ENCODE measurements around the gene SFXN5.

Gene SFXN5

GRCh38 chr2:73007991-73008765 lies 63.3 kb downstream of the SFXN5 start:
- no peak for DNase-seq
- H3K27ac Mint-ChIP-seq, result no peak overlapping the region

GRCh38 chr2:73006969-73007710 lies 64.4 kb downstream of the SFXN5 start:
- DNase-seq, result no peak
- H3K36me3 Mint-ChIP-seq (ENCODE audit: low read depth), result no peaks in the 10 kb centered on the region
- no peak overlapping the region for H3K27ac Mint-ChIP-seq
- no peaks in the 10 kb centered on the region for H3K4me1 Mint-ChIP-seq (ENCODE audit: low read depth)
- H3K27me3 Mint-ChIP-seq, result no peaks in the 10 kb centered on the region
- H3K9me3 Mint-ChIP-seq, result no peaks in the 10 kb centered on the region
- H3K4me3 Mint-ChIP-seq, result no peak overlapping the region

More at GRCh38 chr2:73007991-73008765, 63.3 kb downstream of the SFXN5 start:
- no peaks in the 10 kb centered on the region for H3K27me3 Mint-ChIP-seq
- no peaks in the 10 kb centered on the region for H3K4me1 Mint-ChIP-seq (ENCODE audit: low read depth)
- no peaks in the 10 kb centered on the region for H3K36me3 Mint-ChIP-seq (ENCODE audit: low read depth)
- no peak overlapping the region for H3K4me3 Mint-ChIP-seq
- no peaks in the 10 kb centered on the region for H3K9me3 Mint-ChIP-seq

- no peaks in the 10 kb centered on the region for H3K9me3 Mint-ChIP-seq
- H3K36me3 Mint-ChIP-seq (ENCODE audit: low read depth), result no peaks in the 10 kb centered on the region
- DNase-seq, result no peak
- no peaks in the 10 kb centered on the region for H3K27me3 Mint-ChIP-seq
- no peak overlapping the region for H3K4me3 Mint-ChIP-seq
- no peaks in the 10 kb centered on the region for H3K4me1 Mint-ChIP-seq (ENCODE audit: low read depth)
- H3K27ac Mint-ChIP-seq, result no peak overlapping the region
Measured at GRCh38 chr2:73004889-73005596, 66.5 kb downstream of the SFXN5 start.

GRCh38 chr2:73004466-73004865 lies 67.0 kb downstream of the SFXN5 start:
- Mint-ChIP-seq H3K27ac (no peak overlapping the region), H3K36me3 (ENCODE audit: low read depth) (no peaks in the 10 kb centered on the region), H3K27me3 (no peaks in the 10 kb centered on the region), H3K4me3 (no peak overlapping the region), H3K9me3 (no peaks in the 10 kb centered on the region), H3K4me1 (ENCODE audit: low read depth) (no peaks in the 10 kb centered on the region)
- DNase-seq, result no peak

GRCh38 chr2:73003027-73003426 lies 68.5 kb downstream of the SFXN5 start:
- H3K27me3 Mint-ChIP-seq, result no peaks in the 10 kb centered on the region
- H3K9me3 Mint-ChIP-seq, result no peaks in the 10 kb centered on the region
- H3K4me1 Mint-ChIP-seq (ENCODE audit: low read depth), result no peaks in the 10 kb centered on the region

GRCh38 chr2:73000808-73001570 lies 70.5 kb downstream of the SFXN5 start:
- H3K9me3 Mint-ChIP-seq, result no peaks in the 10 kb centered on the region
- H3K4me3 Mint-ChIP-seq, result no peak overlapping the region
- no peaks in the 10 kb centered on the region for H3K4me1 Mint-ChIP-seq (ENCODE audit: low read depth)
- no peak for DNase-seq
- no peak overlapping the region for H3K27ac Mint-ChIP-seq
- no peaks in the 10 kb centered on the region for H3K36me3 Mint-ChIP-seq (ENCODE audit: low read depth)
- H3K27me3 Mint-ChIP-seq, result no peaks in the 10 kb centered on the region

More at GRCh38 chr2:73003027-73003426, 68.5 kb downstream of the SFXN5 start:
- DNase-seq, result no peak
- H3K27ac Mint-ChIP-seq, result no peak overlapping the region
- no peaks in the 10 kb centered on the region for H3K36me3 Mint-ChIP-seq (ENCODE audit: low read depth)
- H3K4me3 Mint-ChIP-seq, result no peak overlapping the region

GRCh38 chr2:72999729-73000725 lies 71.5 kb downstream of the SFXN5 start:
- DNase-seq, result no peak
- no peaks in the 10 kb centered on the region for H3K9me3 Mint-ChIP-seq

GRCh38 chr2:72998724-72999123 lies 72.8 kb downstream of the SFXN5 start:
- Mint-ChIP-seq H3K36me3 (ENCODE audit: low read depth) (no peaks in the 10 kb centered on the region), H3K9me3 (no peaks in the 10 kb centered on the region), H3K27me3 (no peaks in the 10 kb centered on the region), H3K4me1 (ENCODE audit: low read depth) (no peaks in the 10 kb centered on the region), H3K4me3 (no peak overlapping the region), H3K27ac (no peak overlapping the region)
- no peak for DNase-seq

More at GRCh38 chr2:72999729-73000725, 71.5 kb downstream of the SFXN5 start:
- Mint-ChIP-seq H3K27me3 (no peaks in the 10 kb centered on the region), H3K4me3 (no peak overlapping the region), H3K27ac (no peak overlapping the region), H3K4me1 (ENCODE audit: low read depth) (no peaks in the 10 kb centered on the region), H3K36me3 (ENCODE audit: low read depth) (no peaks in the 10 kb centered on the region)

GRCh38 chr2:72998234-72998651 lies 73.3 kb downstream of the SFXN5 start:
- H3K27me3 Mint-ChIP-seq, result no peaks in the 10 kb centered on the region
- H3K4me3 Mint-ChIP-seq, result no peak overlapping the region
- no peak for DNase-seq
- H3K27ac Mint-ChIP-seq, result no peak overlapping the region
- H3K4me1 Mint-ChIP-seq (ENCODE audit: low read depth), result no peaks in the 10 kb centered on the region
- no peaks in the 10 kb centered on the region for H3K36me3 Mint-ChIP-seq (ENCODE audit: low read depth)
- H3K9me3 Mint-ChIP-seq, result no peaks in the 10 kb centered on the region

- Mint-ChIP-seq H3K9me3 (no peaks in the 10 kb centered on the region), H3K4me1 (ENCODE audit: low read depth) (no peaks in the 10 kb centered on the region), H3K27me3 (no peaks in the 10 kb centered on the region), H3K27ac (no peak overlapping the region), H3K4me3 (no peak overlapping the region), H3K36me3 (ENCODE audit: low read depth) (no peaks in the 10 kb centered on the region)
- DNase-seq, result no peak
Measured at GRCh38 chr2:72996117-72996502, 75.4 kb downstream of the SFXN5 start.

GRCh38 chr2:72995430-72996116 lies 75.9 kb downstream of the SFXN5 start:
- no peaks in the 10 kb centered on the region for H3K36me3 Mint-ChIP-seq (ENCODE audit: low read depth)

GRCh38 chr2:72994991-72995380 lies 76.5 kb downstream of the SFXN5 start:
- Mint-ChIP-seq H3K9me3 (no peaks in the 10 kb centered on the region), H3K4me3 (no peak overlapping the region), H3K4me1 (ENCODE audit: low read depth) (no peaks in the 10 kb centered on the region), H3K27me3 (no peaks in the 10 kb centered on the region), H3K27ac (no peak overlapping the region), H3K36me3 (ENCODE audit: low read depth) (no peaks in the 10 kb centered on the region)
- DNase-seq, result no peak

More at GRCh38 chr2:72995430-72996116, 75.9 kb downstream of the SFXN5 start:
- Mint-ChIP-seq H3K27me3 (no peaks in the 10 kb centered on the region), H3K4me1 (ENCODE audit: low read depth) (no peaks in the 10 kb centered on the region), H3K4me3 (no peak overlapping the region), H3K9me3 (no peaks in the 10 kb centered on the region), H3K27ac (no peak overlapping the region)
- no peak for DNase-seq

All from activated T-cell treated with anti-CD3 and anti-CD28 coated beads, Interleukin-2, amount 50 U/mL, for 24 hours (primary cell).